GM12874 (cell line): ENCODE data around the gene ISLR2.

Source experiments
- TF ChIP-seq, protein P1 (sequence below): IDR thresholded peaks from 2 replicates; pipeline ENCODE4 v1.5.1; 2011; ENCODE audit warnings: low read depth, mild to moderate bottlenecking, control low read depth, low read length, moderate library complexity; ENCODE audit not compliant: insufficient read depth

ISLR2 gene

DNA sequence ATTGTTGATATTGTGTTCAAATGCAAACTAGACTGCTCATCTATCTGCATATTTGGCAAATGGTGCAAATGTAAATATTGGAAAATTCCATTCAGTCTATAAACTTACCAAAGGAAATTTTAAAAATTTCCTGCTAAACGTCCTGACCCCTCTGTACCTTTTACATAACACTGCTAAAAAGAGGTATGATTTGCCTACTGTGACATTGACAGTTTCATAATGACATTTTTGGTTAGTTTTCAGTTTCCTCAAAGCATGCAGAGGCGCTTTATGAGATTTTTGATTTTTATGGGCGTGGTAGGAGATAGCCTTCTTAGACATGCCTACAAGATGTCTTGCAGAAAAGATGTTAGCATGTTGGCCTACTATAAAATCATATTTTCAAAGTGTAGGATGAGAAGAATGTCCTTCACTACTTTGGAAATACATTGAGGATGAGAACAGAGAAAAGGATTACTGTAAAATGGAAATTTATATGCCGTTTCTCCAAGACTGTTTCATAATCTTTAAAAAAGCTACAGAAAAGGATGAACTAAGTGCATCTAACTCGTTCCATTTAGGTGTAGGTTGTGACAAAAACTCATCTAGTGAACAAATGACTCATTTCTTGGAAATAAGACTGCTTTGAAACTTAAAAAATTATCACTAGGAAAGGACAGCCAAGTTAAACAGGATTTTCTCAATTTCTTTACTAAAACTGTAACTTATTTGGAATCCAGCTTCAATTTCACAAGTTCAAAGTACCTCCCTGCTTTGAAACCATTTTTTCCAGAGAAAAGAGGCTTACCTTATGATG lies 28.7 kb downstream of the ISLR2 start:
- TF ChIP-seq, protein P1, sequence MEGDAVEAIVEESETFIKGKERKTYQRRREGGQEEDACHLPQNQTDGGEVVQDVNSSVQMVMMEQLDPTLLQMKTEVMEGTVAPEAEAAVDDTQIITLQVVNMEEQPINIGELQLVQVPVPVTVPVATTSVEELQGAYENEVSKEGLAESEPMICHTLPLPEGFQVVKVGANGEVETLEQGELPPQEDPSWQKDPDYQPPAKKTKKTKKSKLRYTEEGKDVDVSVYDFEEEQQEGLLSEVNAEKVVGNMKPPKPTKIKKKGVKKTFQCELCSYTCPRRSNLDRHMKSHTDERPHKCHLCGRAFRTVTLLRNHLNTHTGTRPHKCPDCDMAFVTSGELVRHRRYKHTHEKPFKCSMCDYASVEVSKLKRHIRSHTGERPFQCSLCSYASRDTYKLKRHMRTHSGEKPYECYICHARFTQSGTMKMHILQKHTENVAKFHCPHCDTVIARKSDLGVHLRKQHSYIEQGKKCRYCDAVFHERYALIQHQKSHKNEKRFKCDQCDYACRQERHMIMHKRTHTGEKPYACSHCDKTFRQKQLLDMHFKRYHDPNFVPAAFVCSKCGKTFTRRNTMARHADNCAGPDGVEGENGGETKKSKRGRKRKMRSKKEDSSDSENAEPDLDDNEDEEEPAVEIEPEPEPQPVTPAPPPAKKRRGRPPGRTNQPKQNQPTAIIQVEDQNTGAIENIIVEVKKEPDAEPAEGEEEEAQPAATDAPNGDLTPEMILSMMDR = no peak

DNA sequence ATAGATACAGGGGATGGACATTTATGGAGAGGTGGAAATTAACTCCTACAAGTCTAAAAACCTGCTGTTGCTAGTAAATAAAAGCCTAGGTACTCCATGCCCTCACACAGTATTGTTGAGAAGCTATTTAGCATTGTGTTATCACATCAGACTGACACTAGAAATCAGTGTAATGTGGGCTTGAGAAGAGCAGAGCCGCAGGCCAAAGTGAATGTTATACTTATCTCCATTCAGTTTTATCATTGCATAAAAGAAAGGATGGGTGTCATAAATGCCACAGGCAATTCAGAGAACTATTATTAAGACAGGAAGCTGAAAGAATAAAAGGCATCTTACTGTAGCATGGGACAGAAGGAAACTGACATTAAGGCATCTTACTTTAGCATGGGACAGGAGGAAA lies 29.4 kb downstream of the ISLR2 start:
- TF ChIP-seq, protein P1 = no peak

DNA sequence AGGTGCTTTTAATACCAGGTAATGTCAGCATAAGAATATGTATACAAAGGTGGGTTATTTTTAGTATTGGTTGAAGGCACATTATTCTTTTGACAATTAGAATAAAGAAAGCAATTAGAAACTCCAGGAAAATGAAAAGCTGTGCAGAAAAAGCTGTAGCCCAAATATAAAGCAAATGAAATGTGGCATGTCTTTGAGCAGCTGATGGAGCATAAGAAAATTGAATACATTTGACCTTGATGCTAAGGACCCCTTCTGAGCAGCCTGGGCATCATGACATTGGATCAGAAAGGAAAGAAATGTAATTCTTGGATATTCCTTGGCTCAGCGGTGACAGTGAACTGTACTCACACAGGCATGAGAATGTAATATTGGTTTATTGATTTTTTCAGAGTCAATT lies 35.1 kb downstream of the ISLR2 start:
- TF ChIP-seq, protein P1 = no peak

DNA sequence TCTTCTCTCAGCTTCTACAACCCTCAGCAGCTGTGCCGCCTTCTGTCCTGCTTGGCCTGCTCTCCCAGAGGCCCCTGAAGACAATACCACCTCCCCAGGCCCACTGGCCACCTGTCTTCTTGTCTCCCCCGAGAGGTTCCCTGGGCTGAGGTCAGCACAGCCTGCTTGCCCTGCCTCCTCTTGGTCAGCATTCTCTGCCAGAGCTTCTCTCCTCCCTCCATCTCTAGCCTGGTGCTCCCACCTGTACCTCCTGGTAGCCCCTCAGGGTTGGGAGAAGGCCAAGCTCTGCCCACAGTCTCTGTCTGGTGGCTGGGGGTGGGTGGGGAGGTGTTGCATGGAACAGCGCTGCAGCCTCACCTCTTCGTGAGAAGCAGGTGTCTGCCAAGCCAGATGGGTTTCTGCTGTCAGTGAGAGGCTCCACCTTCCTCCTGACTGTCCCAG lies 37.5 kb downstream of the ISLR2 start:
- TF ChIP-seq, protein P1 = no peak

DNA sequence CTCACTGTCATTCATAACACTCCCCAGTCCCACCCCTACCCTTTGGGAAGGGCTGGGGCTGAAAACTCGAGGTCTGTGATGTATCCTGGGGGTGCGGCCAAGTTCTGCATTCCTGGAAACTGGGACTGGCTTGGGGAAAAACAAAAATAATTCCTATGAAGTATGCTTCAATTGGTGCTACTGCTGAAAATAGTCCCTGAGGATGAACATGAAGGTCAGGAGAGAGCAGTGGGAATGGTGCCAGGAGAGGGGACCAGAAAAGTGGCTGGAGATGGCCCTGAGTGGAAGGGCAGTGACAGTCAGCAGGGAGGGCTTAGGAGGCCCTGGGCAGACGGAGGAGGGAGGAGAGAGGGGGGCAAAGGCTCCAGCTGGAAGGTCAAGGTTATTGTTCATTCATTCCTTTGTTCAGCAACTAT lies 38.3 kb downstream of the ISLR2 start:
- TF ChIP-seq, protein P1 = no peak

DNA sequence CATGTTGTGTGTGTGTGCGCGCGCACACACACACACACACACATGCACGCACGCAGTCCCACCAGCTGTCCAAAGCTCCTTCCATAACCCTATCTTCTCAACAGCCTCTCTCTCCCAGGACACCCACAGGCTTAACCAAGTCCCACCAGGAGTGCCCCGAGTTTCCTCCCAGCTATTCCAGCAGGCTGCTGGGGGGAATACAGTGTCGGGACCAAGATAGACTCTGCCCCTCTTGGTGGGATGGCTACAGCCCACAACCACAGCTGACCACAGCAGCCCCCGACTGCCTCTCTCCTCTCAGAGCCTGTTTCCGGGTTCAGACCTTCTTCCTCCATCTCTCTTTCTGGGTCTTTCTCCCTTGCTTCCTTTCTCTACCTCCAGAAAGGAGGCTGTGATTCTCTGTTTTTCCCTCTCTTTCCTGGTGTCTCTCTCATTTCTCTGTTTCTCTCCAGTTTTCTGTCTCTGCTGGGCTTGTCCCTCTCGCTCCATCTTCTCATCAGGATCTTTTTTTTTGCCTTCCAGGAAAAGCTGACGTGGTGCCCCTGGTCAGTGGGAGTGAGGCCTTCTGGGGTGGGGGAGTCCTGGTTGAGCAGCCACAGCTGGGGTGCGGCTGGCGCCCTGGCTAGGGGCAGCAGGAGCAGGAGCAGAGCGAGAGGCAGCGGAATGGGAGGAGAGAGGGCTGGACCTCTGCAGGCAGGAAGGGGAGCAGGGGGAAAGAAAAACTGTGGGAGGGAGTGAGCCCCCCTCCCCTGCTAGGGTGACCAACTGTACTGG lies 39.9 kb downstream of the ISLR2 start:
- TF ChIP-seq, protein P1 = no peak

DNA sequence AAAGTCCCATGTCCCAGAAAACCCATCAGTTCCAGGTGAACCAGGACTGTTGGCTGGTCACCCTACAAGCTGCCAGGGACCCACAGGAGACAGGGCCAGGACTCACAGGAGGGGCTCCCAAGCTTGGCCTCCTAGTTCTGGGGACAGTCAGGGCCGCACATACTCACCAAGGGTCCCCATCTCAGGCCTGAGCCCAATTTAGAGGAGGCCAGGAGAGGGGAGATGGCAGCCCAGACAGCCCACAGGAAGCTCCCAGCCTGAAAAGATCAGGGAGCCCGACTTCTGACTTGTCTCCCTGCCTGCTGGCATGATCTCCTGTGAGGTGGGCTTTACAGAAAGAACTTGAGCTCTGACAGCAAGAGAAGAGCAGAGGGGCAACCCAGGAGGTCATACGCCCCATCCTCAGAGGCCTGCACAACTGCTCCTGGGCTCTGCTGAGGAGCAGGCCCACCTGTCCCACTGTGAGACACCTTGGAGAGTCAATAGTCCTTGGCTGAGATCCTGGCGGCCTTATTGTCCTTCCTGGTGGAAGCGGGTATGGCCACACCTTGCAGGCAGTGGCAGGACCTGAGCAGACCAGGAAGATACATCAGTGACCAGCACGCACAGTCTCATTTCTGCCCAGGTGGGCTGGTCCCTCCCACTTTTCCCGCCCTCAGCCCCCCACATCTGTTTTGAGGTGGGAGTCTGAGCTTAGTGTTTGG lies 40.6 kb downstream of the ISLR2 start:
- TF ChIP-seq, protein P1 = no peak
